ENCODE measurements around the gene PHACTR3. TPM values are rescaled to one million over a fixed set of nuclear protein-coding genes. Genes with fewer than 3 reads are reported as not detected.
A peak's percentile ranks its signal among the peaks of the same experiment; 100 is the strongest.

The PHACTR3 gene
- total RNA-seq, 1 experiment from 2014 or later: not detected

DNA sequence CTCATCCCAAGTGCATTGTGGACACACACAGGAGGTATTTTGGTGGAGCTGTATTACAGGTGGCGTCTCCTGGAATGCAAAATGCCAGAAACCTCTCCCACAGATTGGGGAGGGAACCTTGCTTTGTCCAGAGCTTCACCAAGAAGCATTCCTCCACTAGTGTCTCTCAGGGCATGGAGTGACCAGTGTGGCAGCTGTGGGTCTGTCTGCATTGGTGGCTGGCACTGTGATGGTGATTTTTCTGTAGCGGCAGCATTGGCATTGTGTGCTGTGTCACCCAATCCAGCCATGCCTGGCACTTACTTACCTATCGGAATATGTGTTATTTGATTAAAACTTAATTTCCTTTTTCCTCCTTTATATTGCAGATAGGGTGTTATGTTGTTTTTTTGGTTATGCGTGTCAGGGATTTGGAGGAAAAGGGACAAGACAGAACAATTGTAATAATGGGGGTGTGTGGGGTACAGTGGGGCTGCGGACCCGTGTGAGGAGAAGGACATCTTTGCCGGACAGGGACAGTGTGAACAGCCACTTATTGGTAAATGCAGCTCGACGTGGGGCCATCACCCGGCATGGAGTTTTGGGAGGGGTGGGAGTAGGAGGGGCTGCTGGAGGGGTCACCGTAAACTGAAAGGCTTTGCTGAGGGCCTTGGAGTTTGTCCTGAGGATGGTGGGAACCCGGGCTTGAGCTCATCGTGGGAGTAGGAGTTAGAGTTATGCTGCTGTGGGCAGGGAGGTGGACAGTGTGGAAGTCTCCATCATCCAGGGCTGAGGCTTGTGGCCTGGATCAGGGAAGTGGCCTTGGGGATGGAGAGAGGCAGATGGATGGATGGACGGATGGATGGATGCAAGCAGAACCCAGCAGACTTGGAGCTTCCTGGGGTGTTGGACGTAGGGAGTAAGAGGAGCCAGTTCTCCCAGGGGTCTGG lies 224.0 kb downstream of the PHACTR3 start:
- Histone ChIP-seq H4K8ac (replicated peaks; ENCODE audit: insufficient read length, low read depth, low read length) (no peak overlapping the region), H3K9me3 (ENCODE audit: control insufficient read depth, low read depth, low read length) (no peaks in the 10 kb centered on the region), H3K56ac (ENCODE audit: insufficient read length, low read depth, low read length) (no peak overlapping the region), H3K4me1 (ENCODE audit: insufficient read depth, low read length) (no peaks in the 10 kb centered on the region), H3K27ac (ENCODE audit: insufficient read length, low read depth, low read length) (no peak overlapping the region), H3K27me3 (ENCODE audit: insufficient read depth, low read length) (no peaks in the 10 kb centered on the region), H4K91ac (ENCODE audit: insufficient read length, low read depth, low read length) (no peak overlapping the region), H2BK15ac (ENCODE audit: low read depth, low read length) (no peak overlapping the region), H3K23ac (ENCODE audit: insufficient read length, low read depth, low read length) (no peak overlapping the region), H3K79me1 (ENCODE audit: insufficient read depth, low read depth, low read length, poor library complexity, severe bottlenecking) (no peaks in the 10 kb centered on the region), H3K79me2 (ENCODE audit: insufficient read depth, low read length) (no peaks in the 10 kb centered on the region), H3K4me2 (ENCODE audit: insufficient read depth, insufficient read length, low read length) (no peak overlapping the region), H3K18ac (ENCODE audit: insufficient read length, low read depth, low read length) (no peak overlapping the region), H4K5ac (ENCODE audit: insufficient read length, low read depth, low read length) (no peak overlapping the region), H2AK5ac (ENCODE audit: insufficient read length, low read length) (no peak overlapping the region), H2BK120ac (ENCODE audit: low read depth, low read length, poor library complexity, severe bottlenecking) (no peak overlapping the region), H2AFZ (ENCODE audit: low read length) (no peak overlapping the region), H3T11ph (ENCODE audit: low read length) (no peak overlapping the region), H3K4ac (ENCODE audit: low read depth, low read length) (no peak overlapping the region), H3K23me2 (ENCODE audit: insufficient read length, low read depth, low read length, poor library complexity, severe bottlenecking) (peaks cover 3% of the 10 kb centered on the region), H4K20me1 (ENCODE audit: control insufficient read depth, insufficient read depth, insufficient read length) (no peaks in the 10 kb centered on the region), H3K9ac (ENCODE audit: extremely low read depth, insufficient read length, low read length) (no peak overlapping the region), H3K14ac (ENCODE audit: insufficient read depth, low read length) (no peak overlapping the region), H2BK20ac (ENCODE audit: low read depth, low read length, poor library complexity, severe bottlenecking) (no peak overlapping the region), H2BK5ac (ENCODE audit: insufficient read length, low read length) (no peak overlapping the region), H2BK12ac (ENCODE audit: insufficient read length, low read depth, low read length) (no peak overlapping the region)
- WGBS (ENCODE audit: extremely low coverage, insufficient read length, low lambda C conversion rate): 100% methylated on average over 1 of the region's 15 CpGs
- no peak overlapping the region for H3K27ac Mint-ChIP-seq
- peaks cover 0 to 16% of the 10 kb centered on the region in 2 experiments; a peak in 2 of 5 replicates for H3K9me3 Mint-ChIP-seq
- peak; percentile 3 for DNase-seq
- TF ChIP-seq, protein P1, sequence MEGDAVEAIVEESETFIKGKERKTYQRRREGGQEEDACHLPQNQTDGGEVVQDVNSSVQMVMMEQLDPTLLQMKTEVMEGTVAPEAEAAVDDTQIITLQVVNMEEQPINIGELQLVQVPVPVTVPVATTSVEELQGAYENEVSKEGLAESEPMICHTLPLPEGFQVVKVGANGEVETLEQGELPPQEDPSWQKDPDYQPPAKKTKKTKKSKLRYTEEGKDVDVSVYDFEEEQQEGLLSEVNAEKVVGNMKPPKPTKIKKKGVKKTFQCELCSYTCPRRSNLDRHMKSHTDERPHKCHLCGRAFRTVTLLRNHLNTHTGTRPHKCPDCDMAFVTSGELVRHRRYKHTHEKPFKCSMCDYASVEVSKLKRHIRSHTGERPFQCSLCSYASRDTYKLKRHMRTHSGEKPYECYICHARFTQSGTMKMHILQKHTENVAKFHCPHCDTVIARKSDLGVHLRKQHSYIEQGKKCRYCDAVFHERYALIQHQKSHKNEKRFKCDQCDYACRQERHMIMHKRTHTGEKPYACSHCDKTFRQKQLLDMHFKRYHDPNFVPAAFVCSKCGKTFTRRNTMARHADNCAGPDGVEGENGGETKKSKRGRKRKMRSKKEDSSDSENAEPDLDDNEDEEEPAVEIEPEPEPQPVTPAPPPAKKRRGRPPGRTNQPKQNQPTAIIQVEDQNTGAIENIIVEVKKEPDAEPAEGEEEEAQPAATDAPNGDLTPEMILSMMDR (conservative IDR thresholded peaks at IDR 0.05): no peak
- H3K36me3 Mint-ChIP-seq (ENCODE audit: insufficient read depth in 1 of 3, low read depth in 3 of 3): no peaks in the 10 kb centered on the region
- H3K4me3 Mint-ChIP-seq: no peak overlapping the region
- H3K4me1 Mint-ChIP-seq: peaks cover 4% of the 10 kb centered on the region in 2 experiments; a peak in 2 of 4 replicates
- H3K27me3 Mint-ChIP-seq (ENCODE audit: low read depth): peaks cover 6% of the 10 kb centered on the region

Data from H9 (cell line).